Keratinocyte (primary cell): ENCODE data around the gene PRPF6. TPM values are rescaled to one million over a fixed set of nuclear protein-coding genes. Genes with fewer than 3 reads are reported as not detected.

Source experiments
- DNase-seq: peaks from one replicate; pipeline ENCODE4 v3.0.0-alpha.2; 2011; ENCODE audit warnings: low read depth, missing footprints, low spot score
- FAIRE-seq: peaks from 2 replicates; lab custom pipeline; 2011; peaks lifted over from hg19 to GRCh38; lab: Jason Lieb, UNC
- H2AFZ ChIP-seq: 2 replicates; pipeline ENCODE4 v1.6.0; 2012; ENCODE audit warnings: low read length, control low read depth, inconsistent platforms; ENCODE audit not compliant: control insufficient read depth
- H3K27ac ChIP-seq: 2 replicates; pipeline ENCODE4 v1.5.1; 2011; ENCODE audit warnings: low read length; ENCODE audit not compliant: control insufficient read depth, insufficient read depth
- H3K27me3 ChIP-seq: 3 replicates; pipeline ENCODE4 v1.6.0; 2011; ENCODE audit warnings: low read length; ENCODE audit not compliant: control insufficient read depth, insufficient read depth; ENCODE audit errors: extremely low read depth
- H3K36me3 ChIP-seq, 2 experiments: 2 replicates in 1 of 2; 3 replicates in 1 of 2; pipeline ENCODE4 v1.5.1; 2011; ENCODE audit warnings: low read length in 2 of 2, mild to moderate bottlenecking in 1 of 2; ENCODE audit not compliant: control insufficient read depth in 2 of 2, insufficient read depth in 2 of 2; ENCODE audit errors: extremely low read depth in 1 of 2
- H3K4me1 ChIP-seq: 3 replicates; pipeline ENCODE4 v1.5.1; 2011; ENCODE audit warnings: low read length; ENCODE audit not compliant: control insufficient read depth, insufficient read depth; ENCODE audit errors: extremely low read depth
- H3K4me2 ChIP-seq: 3 replicates; pipeline ENCODE4 v1.6.0; 2011; ENCODE audit warnings: low read depth, low read length; ENCODE audit not compliant: control insufficient read depth, insufficient read depth; ENCODE audit errors: extremely low read depth
- H3K4me3 ChIP-seq, 3 experiments: fragments of 200-600 bp in 1 of 3; sonication (generic) in 1 of 3; 2 replicates in 2 of 3; 3 replicates in 1 of 3; pipeline ENCODE4 v1.5.1; 2011 to 2016; ENCODE audit warnings: low read length in 3 of 3, mild to moderate bottlenecking in 3 of 3, control low read depth in 2 of 3, inconsistent platforms in 1 of 3, low read depth in 1 of 3, mixed read lengths in 1 of 3, mixed run types in 1 of 3, moderate library complexity in 1 of 3; ENCODE audit not compliant: control insufficient read depth in 2 of 3, insufficient read depth in 2 of 3; ENCODE audit errors: extremely low read depth in 1 of 3
- H3K79me2 ChIP-seq: 2 replicates; pipeline ENCODE4 v1.6.0; 2012; ENCODE audit warnings: low read length; ENCODE audit not compliant: control insufficient read depth, insufficient read depth
- H3K9ac ChIP-seq: 3 replicates; pipeline ENCODE4 v1.6.0; 2011; ENCODE audit warnings: low read length; ENCODE audit not compliant: control insufficient read depth, insufficient read depth; ENCODE audit errors: extremely low read depth
- H3K9me1 ChIP-seq: 3 replicates; pipeline ENCODE4 v1.6.0; 2011; ENCODE audit warnings: low read length; ENCODE audit not compliant: control insufficient read depth, insufficient read depth; ENCODE audit errors: extremely low read depth
- H3K9me3 ChIP-seq: 2 replicates; pipeline ENCODE4 v1.5.1; 2012; ENCODE audit warnings: low read depth, low read length; ENCODE audit not compliant: control insufficient read depth
- H4K20me1 ChIP-seq: 3 replicates; pipeline ENCODE4 v1.6.0; 2011; ENCODE audit warnings: low read length; ENCODE audit not compliant: control insufficient read depth, insufficient read depth; ENCODE audit errors: extremely low read depth
- CTCF ChIP-seq, 3 experiments: IDR thresholded peaks in 1 of 3; conservative IDR thresholded peaks in 1 of 3; optimal IDR thresholded peaks in 1 of 3; 2 replicates in 2 of 3; 3 replicates in 1 of 3; pipeline versions ENCODE3 to v1.5.1; 2011; ENCODE audit warnings: low read length in 3 of 3, mild to moderate bottlenecking in 3 of 3, moderate library complexity in 2 of 3, control low read depth in 1 of 3, inconsistent platforms in 1 of 3; ENCODE audit not compliant: insufficient read depth in 2 of 3; ENCODE audit errors: extremely low read depth in 1 of 3
- EZH2 ChIP-seq: IDR thresholded peaks from one replicate; pipeline ENCODE4 v1.6.1; 2012; ENCODE audit warnings: inconsistent platforms, mild to moderate bottlenecking, low read length, moderate library complexity
- dilution Hi-C: fragments of 300-500 bp; cut with MboI; formaldehyde crosslinking; loops from one replicate; pipeline ENCODE4 v1.7.0; 2020; ENCODE audit warnings: low sequenced_read_pairs; ENCODE audit not compliant: extremely low pct_ligation_motif_present
- polyA plus RNA-seq, 5 experiments: library from polyadenylated mRNA; depleted of rRNA in 3 of 5; stranded (reverse) in 3 of 5; stranded (forward) in 1 of 5; unstranded in 1 of 5; fragments of >200 nt; gene quantifications; 1 replicate in 1 of 5; 2 replicates in 3 of 5; 3 replicates in 1 of 5; pipeline versions ENCODE4 v1.2.1 to v1.2.3, GENCODE V29; 2011 to 2012; ENCODE audit warnings: missing spikeins in 2 of 5, low read depth in 1 of 5, low replicate concordance in 1 of 5

Gene PRPF6
- polyA plus RNA-seq, 1 donor (not counting 4 experiments of a cell fraction or from before 2014, with no cell fraction given): 30.5 TPM

- Histone ChIP-seq H3K9me1 (no peaks in the 10 kb centered on the region), H4K20me1 (peaks cover 2% of the 10 kb centered on the region), H3K4me3 (no peak overlapping the region), H3K36me3 (no peaks in the 10 kb centered on the region), H3K4me1 (peaks cover 28% of the 10 kb centered on the region), H3K9ac (no peak overlapping the region), H3K27me3 (peaks cover 39% of the 10 kb centered on the region), H3K9me3 (no peaks in the 10 kb centered on the region), H2AFZ (no peak overlapping the region), H3K27ac (no peak overlapping the region), H3K4me2 (no peak overlapping the region), H3K79me2 (no peaks in the 10 kb centered on the region)
- no peak for TF ChIP-seq CTCF (optimal IDR thresholded peaks at IDR 0.05 in 1 of 3, IDR thresholded peaks at IDR 0.05 in 1 of 3, conservative IDR thresholded peaks at IDR 0.05 in 1 of 3; ENCODE audit: extremely low read depth in 1 of 3, insufficient read depth in 2 of 3, low read length in 3 of 3)
- no peak for TF ChIP-seq EZH2
- DNase-seq (no peak), FAIRE-seq (no peak)
- dilution Hi-C loops: no loop called here
Observed at GRCh38 chr20:64051033-64051452, 70.1 kb downstream of the PRPF6 start.

GRCh38 chr20:64051561-64052325, 70.8 kb downstream of the PRPF6 start:
- Histone ChIP-seq H3K4me2 (no peak overlapping the region), H3K79me2 (no peaks in the 10 kb centered on the region), H3K9me3 (no peaks in the 10 kb centered on the region), H3K27ac (no peak overlapping the region), H3K9me1 (no peaks in the 10 kb centered on the region), H3K9ac (no peak overlapping the region), H3K36me3 (no peaks in the 10 kb centered on the region), H4K20me1 (peaks cover 2% of the 10 kb centered on the region), H3K4me1 (peaks cover 28% of the 10 kb centered on the region), H2AFZ (no peak overlapping the region), H3K27me3 (peaks cover 33% of the 10 kb centered on the region), H3K4me3 (no peak overlapping the region)
- TF ChIP-seq CTCF (optimal IDR thresholded peaks at IDR 0.05 in 1 of 3, IDR thresholded peaks at IDR 0.05 in 1 of 3, conservative IDR thresholded peaks at IDR 0.05 in 1 of 3; ENCODE audit: extremely low read depth in 1 of 3, insufficient read depth in 2 of 3, low read length in 3 of 3): no peak
- no peak for TF ChIP-seq EZH2
- DNase-seq (no peak), FAIRE-seq (no peak)
- dilution Hi-C loops: no loop called here
